Measurements from ENCODE around the gene SLC17A8.

SLC17A8 gene

GRCh38 chr12:100371146-100371545 lies 14.3 kb downstream of the SLC17A8 start:
- no peak for DNase-seq (ENCODE audit: low spot score)

GRCh38 chr12:100372853-100373640 lies 16.2 kb downstream of the SLC17A8 start:
- DNase-seq (ENCODE audit: low spot score), result no peak

- DNase-seq (ENCODE audit: low spot score), result no peak
Observed at GRCh38 chr12:100375038-100375735, 18.3 kb downstream of the SLC17A8 start.

GRCh38 chr12:100376161-100376560 lies 19.3 kb downstream of the SLC17A8 start:
- no peak for DNase-seq (ENCODE audit: low spot score)

- DNase-seq (ENCODE audit: low spot score), result no peak
Observed at GRCh38 chr12:100381379-100381778, 24.5 kb downstream of the SLC17A8 start.

- DNase-seq (ENCODE audit: low spot score), result no peak
Observed at GRCh38 chr12:100382338-100382737, 25.5 kb downstream of the SLC17A8 start.

- no peak for DNase-seq (ENCODE audit: low spot score)
Observed at GRCh38 chr12:100383586-100384558, 27.0 kb downstream of the SLC17A8 start.

GRCh38 chr12:100384559-100384935 lies 27.7 kb downstream of the SLC17A8 start:
- no peak for DNase-seq (ENCODE audit: low spot score)

GRCh38 chr12:100388382-100388781 lies 31.5 kb downstream of the SLC17A8 start:
- no peak for DNase-seq (ENCODE audit: low spot score)

- no peak for DNase-seq (ENCODE audit: low spot score)
Observed at GRCh38 chr12:100391856-100392255, 35.0 kb downstream of the SLC17A8 start.

GRCh38 chr12:100393200-100393599 lies 36.3 kb downstream of the SLC17A8 start:
- DNase-seq (ENCODE audit: low spot score), result no peak

GRCh38 chr12:100395811-100396210 lies 38.9 kb downstream of the SLC17A8 start:
- no peak for DNase-seq (ENCODE audit: low spot score)

- no peak for DNase-seq (ENCODE audit: low spot score)
Observed at GRCh38 chr12:100398307-100398706, 41.4 kb downstream of the SLC17A8 start.

- no peak for DNase-seq (ENCODE audit: low spot score)
Observed at GRCh38 chr12:100399095-100399494, 42.2 kb downstream of the SLC17A8 start.

- DNase-seq (ENCODE audit: low spot score), result no peak
Observed at GRCh38 chr12:100401660-100402059, 44.8 kb downstream of the SLC17A8 start.

- no peak for DNase-seq (ENCODE audit: low spot score)
Observed at GRCh38 chr12:100402763-100403162, 45.9 kb downstream of the SLC17A8 start.

- DNase-seq (ENCODE audit: low spot score), result no peak
Observed at GRCh38 chr12:100403446-100403845, 46.6 kb downstream of the SLC17A8 start.

GRCh38 chr12:100404769-100405407 lies 48.0 kb downstream of the SLC17A8 start:
- peak; percentile 8 for DNase-seq (ENCODE audit: low spot score)

GRCh38 chr12:100413001-100413400 lies 56.1 kb downstream of the SLC17A8 start:
- DNase-seq (ENCODE audit: low spot score), result no peak

GRCh38 chr12:100414739-100415138 lies 57.9 kb downstream of the SLC17A8 start:
- no peak for DNase-seq (ENCODE audit: low spot score)

- DNase-seq (ENCODE audit: low spot score), result no peak
Observed at GRCh38 chr12:100422646-100423045, 65.8 kb downstream of the SLC17A8 start.

GRCh38 chr12:100426145-100426544 lies 69.3 kb downstream of the SLC17A8 start:
- no peak for DNase-seq (ENCODE audit: low spot score)
